ENCODE measurements around the gene TEX51.

The TEX51 gene

DNA sequence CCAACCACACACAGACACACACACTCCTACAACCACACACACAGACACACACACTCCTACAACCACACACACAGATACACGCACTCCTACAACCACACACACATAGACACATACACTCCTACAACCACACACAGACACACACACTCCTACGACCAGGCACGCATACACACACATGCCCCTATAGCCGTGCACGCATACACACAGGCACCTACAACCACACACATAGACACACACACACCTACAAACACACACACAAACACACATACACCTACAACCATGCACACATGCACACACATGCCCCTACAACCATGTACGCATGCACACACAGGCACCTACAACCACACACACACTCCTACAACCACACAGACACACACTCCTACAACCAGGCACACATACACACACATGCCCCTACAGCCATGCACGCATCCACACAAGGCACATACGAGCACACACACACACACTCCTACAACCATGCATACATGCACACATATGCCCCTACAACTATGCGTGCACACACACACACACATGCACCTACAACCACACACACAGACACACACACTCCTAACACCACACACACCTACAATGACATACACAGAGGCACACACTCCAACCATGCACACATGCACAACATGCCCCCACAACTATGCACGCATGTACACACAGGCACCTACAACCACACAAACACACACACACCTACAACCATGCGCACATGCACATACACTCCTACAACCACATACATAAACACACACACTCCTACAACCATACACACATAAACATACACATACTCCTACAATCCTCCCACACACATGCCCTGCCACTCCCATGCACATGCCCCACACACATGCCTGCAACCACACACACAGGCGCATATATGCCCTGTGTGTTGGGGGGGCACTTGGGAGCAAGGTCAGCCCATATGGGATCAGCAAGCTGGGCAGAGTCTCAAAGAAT is 19.1 kb upstream of the TEX51 start:
- DNase-seq, result no peak

DNA sequence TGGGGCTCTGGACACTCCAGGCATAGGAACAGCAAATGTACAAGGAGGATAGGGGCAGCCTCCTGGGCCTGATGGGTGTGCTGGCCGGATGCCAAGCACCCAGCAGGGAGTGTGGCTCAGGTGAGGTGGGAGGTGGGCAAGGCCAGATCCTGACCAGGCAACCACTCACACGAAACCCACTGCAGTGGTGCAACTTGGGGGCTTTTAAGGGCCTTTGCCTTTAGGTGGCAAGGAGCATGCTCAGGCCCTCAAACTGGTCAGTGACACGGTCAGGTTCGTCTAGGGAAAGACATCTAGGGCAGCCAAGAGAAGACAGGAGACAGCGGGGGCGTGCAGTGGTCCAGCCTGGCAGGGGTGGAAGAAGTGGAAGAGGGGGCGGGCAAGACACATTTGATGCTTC is 18.4 kb upstream of the TEX51 start:
- DNase-seq, result no peak

DNA sequence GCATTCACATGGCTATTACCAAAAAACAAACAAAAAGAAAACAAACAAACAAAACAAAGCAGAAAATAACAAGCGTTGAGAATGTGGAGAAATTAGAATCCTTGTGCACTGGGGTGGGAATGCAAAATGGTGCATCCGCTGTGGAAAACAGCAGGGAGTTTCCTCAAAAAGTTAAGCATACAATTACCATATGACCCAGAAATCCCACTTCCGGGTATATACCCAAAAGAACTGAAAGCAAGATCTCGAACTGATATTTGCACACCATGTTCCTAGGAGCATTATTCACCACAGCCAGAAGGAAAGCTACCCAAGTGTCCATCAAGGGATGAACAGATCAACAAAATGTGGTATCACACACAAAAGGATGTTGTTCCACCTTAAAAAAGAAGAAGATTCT is 17.9 kb upstream of the TEX51 start:
- no peak for DNase-seq

DNA sequence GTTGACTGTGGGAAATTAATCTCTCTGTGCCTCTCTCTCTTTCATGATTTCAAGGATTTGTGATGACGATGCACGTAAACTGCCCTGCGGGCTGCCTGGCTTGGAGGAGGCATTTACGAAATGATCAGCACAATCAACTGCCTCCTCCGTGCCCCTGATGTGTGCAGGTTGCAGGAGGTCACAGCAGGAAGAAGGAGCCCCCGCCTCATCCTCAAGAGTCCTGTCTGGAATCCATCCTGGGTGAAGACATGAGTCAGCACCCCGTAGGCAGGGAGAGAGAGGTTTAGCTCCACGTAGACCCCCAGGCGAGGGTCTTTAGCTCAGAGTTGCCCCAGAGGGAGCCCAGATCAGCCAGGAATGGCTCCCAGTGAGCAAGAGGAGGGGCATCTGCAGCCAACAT is 17.1 kb upstream of the TEX51 start:
- DNase-seq, result no peak

DNA sequence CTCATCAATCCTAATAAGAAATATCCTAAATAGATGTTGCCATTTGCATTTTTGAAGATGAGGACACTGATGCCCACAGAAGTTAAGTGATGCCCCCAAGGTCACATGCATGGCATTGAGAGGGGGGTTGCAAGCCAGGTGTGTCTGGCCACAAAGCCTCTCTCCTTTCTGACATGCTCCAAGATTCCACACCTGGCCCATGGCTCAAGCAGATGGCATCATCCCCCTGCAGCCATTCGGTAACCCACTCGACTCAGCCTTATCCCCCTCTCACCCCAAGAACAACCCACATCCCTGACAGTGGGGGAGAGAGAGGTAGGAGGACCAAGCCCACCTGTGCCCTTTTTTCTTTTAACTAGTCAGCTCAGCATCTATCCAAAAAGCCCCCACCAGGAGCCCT is 16.5 kb upstream of the TEX51 start:
- DNase-seq, result no peak

DNA sequence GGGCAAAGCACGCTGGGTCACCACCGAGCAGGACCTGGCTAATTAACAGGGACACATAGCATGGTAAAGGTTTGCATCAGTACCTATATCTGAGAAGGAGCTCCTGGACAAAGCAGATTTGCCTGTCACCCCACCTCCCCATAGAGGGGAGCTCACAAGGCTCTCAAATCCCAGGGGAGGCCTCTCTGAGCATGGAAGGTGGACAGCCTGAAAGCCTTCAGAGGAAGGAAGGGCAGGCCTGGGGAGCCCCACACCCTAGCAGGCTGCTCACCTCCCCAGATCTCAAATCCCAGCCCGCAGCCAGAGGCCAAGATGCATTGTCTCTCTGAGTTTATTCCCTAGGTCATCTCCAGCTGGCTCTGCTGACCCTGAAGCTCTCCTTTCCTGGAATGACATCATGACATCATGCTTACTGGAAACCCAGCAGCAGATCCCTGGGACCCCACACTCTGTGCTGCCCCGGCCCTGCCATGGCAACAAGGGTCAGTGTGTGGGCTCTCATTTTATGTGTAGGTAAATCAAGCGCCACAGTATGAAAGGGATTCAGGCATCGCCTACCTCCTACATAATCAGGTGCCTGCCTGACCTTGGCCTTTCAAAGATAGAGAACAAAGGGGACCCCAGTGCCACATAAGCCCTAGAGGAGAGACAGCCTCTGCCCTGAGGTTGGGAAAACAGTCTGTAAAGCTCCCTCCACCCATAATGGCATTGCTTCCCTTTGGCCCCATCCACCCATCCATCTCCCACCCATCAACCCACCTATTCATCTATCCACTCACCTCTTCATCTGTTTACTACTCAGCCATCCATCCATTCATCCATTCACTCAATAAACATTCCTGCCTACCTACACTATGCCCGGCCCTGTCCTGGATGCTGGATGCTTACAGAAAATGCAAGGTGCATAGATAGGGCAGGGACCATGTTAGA is 15.7 kb upstream of the TEX51 start:
- no peak for DNase-seq

DNA sequence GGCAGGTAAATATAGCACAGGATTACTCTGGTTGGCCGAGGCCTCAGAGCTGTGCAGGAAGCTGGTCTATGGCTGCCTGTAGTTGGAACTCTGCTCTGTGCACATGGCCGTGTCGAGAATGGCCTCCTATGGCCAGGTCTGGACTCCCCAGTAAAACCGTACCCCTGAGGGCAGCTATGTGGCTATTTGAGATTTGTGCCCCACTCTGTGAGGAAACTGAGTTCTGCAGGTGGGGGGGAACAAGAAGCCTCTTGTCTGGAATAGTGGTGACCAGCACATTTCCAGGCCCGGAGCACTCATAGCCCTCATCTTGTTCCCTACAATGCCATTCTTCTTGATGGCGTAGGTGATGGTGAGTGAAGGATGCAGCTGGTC is 15.0 kb upstream of the TEX51 start:
- DNase-seq, result no peak

DNA sequence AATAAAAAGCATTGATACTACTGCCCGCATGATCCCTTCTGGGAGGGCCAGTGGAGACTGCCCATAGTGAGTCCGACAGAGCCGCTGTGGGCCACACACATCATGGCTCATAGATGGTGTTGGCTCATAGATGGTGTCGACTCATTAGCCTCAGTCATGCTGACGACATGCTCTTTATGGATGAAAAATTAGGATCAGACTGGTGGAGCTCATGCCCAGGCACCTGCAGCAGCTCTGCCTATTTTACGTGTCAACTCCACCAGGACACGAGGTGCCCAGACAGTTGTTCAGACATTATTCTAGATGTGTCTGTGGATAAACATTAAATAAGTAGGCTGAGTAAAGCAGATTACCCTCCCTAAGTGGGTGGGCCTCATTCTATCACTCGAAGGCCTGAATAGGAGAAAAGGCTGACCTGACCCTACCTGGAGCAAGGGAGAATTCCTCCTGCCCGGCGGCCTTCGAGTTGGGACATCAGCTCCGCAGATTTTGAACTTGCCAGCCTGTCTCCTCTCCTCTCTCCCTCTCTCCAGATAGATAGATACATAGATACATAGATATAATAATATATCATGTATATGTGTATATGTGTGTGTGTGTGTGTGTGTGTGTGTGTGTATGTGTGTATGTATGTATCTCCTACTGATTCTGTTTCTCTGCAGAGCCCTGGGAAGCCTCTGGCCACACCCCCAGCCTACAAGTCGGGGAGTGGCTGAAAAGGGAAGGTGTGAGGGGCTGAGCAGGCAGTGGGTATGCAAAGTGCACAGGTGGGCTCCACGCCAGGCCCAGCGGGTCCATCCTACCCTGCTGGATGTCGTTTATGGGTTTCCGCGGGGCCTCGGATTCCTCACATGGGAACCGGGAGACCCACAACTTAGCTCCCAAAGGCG is 13.6 kb upstream of the TEX51 start:
- no peak for DNase-seq

DNA sequence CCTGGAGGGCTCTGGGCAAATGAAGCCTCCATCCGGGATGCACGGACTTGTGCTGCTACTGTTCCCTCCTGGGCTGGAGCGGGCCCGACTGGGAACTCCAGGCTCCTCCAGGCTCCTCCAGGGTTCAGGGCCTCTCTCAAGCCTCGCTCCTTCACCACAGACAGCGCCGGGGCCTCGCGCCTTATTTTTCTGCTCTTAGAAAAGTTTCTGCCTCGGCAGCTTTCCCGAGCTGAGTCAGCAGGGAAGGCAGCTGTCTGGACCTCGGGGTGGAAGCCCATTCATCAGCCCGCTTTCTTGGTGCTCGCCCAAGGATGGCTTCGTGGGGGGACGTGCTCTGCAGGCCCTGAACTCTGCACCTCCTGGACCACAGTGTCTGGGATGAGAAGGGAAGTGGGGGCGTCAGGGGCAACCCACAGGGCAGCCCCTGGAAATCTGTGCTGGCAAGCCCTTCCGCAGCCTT is 12.9 kb upstream of the TEX51 start:
- DNase-seq, result no peak

DNA sequence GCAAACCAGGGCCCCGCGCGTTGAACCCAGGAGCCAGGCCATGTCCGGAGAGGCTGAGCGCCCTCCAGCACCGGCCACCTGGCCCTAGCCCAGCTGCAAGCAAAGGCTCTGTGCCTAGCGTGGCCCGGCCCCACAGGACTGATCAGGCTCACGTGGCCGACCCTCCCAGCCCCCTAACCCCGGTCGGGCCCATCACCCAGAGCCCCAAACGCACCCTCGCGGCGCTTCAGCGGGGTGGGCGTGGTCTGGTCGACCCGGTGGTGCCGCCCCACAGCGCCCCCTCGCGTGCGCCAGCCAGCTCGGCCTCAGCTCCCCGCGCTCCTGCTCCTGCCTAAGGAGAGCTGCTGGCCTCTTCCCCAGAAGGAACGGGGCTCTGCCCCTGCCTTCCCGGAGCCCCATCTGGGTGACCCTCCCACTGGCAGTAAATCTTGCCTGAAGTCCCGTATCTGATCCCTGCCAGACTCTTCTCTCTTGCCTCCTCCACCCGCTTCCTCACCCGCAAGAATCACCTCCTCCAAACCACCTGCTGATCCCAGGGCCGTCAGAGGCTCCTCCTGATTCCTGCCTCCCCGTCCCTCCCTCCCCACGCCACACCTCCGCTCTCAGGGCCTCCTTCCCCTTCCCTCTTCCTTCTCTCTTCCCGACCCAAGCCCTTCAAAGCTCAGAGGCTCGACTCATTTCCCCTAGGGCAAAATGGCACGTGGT is 12.3 kb upstream of the TEX51 start:
- DNase-seq, result peak; percentile 6

DNA sequence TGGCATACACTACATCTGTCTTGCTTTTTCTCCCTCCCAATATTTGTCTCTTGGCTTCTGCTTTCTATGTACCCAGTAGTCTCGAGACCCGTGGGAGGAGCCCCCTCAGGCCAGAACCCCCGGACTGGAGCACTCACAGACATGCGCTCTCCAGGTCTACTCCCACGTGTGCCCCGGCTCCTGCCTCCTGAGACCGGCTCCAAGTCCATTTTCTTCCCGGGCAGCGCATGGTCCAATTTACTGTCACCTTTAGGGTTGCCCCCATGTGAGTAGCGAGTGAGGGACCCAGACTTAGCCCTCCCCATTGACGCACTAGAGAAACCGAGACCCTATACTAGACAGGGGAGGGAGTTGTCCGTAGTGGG is 11.8 kb upstream of the TEX51 start:
- no peak for DNase-seq

DNA sequence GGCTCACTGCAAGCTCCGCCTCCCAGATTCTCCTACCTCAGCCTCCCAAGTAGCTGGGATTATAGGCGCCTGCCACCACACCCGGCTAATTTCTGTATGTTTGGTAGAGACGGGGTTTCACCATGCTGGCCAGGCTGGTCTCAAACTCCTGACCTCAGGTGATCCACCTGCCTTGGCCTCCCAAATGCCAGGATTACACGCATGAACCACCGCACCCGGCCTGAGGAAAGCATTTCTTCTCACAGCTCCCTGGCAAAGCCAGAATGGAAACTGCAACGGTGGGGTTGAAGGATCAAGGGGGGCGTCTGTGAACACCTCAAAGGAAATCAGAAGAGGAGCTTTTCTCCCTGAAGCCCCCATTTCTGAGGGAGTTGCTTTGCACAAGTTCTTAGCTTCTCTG is 11.2 kb upstream of the TEX51 start:
- DNase-seq, result no peak

DNA sequence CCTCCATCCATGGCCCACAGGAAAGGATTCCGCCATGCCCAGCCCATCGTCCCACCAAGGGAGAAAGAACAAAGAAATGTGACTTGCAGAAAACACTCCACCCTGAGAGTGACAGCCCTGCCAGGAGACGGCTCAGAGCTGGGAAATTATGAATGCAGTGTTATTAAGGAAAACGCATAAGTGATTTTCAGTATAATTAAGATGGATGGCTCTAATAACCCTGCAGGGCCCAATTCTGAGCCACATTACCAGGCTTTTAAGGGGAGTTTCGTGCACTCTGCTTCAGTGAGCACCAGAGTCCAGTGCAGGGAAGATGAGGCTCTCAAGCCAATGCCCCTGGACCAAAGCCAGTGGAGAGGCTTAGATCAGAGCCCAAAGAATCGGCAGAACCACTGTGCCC is 10.6 kb upstream of the TEX51 start:
- no peak for DNase-seq

DNA sequence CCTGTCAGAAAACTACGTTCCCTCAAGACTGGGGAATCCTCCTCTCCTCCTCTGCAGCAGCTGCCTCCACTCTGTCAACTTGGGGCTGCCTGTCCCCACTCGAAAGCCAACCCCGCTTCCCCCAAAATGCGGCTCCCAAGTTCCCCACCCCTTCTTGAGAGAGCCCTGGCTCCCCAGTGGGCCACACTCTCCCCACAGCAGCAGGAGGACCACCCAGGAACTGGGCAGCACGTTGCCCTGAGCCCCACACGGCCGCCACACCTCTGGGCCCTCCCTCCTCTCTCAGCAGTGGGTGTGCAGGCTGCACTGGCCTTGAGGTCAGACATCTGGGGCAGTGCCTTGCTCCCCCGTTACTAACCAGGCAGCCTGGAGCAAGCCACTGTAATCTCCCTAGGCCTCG is 9.6 kb upstream of the TEX51 start:
- no peak for DNase-seq

DNA sequence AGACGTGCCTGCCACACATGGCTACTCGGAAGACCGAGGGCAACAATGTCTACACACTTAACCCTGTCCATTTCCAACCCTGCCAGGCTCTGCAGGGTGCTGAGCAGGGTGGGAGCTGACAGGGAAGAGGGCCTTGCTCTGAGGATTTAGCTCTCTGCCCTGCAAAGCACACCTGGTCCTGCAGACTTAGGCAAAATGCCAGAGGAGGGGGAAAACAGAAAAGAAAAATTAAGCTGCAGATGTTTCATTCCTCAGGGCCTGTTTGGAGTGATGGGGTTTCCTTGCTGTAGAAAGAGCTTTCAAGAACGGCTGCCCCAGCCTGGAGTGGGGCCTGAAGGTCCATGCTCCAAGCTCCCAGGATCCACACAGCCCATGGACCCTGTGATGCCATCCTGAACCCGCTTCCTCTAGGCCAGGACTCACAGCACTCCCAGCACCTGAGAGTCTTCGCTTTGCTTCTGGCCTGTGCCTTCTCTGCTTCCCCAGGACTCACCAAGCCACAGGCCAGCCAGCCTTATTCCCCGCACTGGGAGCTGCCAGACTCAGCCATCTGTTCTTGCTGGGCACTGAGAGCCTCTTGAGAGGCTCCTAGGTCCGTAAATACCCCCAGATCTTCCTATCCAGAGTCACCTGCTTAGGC is 9.1 kb upstream of the TEX51 start:
- DNase-seq, result no peak

DNA sequence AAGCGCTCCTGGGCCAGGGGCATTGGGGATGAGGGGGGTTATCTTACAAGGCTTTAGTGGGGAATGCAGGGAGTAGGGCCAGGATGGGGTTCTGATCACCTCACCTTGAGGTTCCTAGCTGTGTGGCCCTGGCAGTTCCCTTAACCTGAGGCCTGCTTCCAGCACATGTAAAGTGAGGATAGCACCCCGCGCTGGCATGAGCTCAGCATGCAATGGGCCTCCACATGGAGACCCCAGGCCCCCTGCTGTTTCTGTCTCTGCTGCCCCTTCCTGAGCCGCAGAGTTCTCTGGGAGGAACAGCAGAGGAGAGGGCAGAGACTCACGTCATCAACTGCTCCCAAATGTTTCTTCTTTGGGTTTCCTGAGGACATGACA is 8.6 kb upstream of the TEX51 start:
- DNase-seq, result no peak

DNA sequence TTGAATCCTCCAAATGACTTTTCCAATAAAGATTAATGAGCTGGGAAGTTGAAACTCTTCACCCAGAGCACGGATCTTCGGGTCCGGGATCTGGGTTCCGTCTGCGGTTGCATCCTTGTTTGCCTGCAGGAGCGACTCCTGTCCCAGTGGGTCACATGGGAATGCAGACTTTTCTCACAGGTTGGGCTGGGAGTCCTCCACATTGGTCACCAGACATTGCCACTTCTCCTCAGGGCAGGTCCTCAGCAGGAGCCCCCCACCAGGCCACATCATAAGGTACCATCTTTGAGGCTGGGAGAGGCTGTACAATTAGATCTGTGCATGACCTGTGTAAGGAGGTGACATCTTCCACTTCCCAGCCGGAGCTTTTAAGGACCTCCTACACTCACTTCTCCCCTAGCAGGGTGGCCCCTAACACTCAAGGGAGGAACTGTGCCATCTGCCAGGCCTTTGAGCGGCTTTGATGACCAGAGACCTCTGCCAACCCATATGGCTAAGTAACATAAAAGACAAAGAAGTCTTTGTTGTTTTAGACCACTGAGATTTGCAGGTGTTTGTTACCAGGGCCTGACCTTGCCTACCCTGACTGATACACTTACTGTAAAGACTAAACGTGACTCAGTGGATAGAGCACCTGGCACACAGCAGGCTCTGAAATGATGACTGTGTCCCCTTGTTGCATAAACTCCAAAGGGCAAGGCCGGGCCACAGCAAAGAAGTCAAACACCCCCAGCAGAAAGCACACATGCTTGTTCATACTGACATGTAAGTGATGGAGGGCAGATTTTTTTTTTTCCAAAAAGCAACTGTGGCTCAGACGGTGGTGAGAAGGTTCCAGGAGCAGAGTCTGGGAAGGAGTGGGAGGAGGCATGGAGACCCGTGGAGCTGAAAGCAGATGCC is 7.9 kb upstream of the TEX51 start:
- no peak for DNase-seq

DNA sequence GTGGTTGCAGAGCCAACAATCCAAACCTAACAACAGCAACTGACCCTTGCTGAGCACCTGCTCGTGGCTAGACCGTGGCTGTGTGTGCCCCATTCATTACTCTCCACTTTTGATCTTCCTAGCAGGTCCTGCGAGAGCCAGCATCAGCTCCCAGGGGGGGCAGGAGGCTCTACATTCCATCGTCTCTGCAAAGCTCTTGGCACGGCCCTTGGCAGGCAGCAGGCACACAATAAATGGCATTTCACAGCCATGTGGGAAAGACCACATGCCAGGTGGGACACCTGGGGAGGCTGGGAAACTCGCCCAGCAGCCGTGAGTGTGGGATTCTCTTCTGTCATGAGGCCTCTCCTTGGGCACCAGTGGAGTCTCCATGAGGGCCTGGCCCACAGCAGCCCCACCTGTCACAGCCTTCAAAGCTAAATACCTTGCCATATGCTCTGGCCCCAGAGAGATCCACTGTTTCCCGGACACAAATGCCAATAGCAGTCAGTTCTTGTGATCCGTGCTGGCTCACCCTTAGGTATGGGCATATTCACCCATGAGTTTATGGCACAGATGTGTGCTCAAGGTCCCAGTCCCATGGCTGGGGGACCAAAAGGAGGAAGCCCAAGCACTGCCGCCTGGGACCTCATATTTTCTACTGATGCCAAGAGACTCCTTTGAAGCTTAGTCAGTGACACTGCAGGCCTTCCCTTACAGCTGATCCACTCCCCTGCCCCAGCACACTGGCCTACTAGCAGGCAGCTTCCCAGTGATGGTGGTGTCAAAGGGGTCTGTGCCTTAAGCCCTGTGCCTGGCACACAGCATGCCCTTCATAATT is 6.8 kb upstream of the TEX51 start:
- DNase-seq, result no peak

DNA sequence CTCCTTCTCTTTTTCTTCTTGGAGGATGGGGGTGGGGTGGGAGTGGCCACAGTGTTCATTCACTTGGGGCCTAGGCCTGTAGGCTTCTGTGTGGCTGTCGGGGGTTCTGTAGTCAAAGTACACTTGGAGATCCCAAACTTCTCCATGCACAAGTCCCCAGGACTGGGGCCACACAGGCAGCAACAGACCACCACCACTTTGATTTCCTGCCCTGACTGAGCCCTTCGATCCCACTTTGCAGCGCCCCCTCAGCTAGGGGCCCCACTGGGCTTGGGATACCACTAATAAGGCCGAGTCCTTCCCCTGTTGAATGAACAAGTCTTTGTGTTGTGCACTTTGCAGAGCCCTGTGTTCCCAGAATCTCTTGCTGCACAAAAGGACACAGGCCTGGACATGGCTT is 5.5 kb upstream of the TEX51 start:
- DNase-seq, result no peak

DNA sequence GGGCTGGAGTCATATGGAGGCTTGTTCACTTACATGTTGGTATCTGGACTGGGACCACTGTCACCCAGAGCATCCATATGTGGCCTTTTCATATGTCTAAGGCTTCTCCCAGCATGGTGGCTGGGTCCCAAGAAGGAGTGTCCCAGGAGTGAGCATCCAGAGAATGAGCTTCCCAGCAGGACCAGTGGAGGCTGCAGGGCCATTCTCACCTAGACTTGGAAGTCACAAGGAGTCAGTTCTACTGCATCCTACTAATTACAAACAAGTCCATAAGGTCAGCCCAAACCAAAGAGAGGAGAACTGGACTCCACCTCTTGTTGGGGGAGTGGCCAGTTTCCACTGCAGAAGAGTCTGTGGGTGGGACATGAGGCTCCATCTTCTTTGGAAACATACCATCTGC is 5.1 kb upstream of the TEX51 start:
- no peak for DNase-seq

Measured in T1000 (cell line).